Ascending aorta (tissue), 2 donors: ENCODE results near the gene C19orf12. TPM values are rescaled to one million over a fixed set of nuclear protein-coding genes. Genes with fewer than 3 reads are reported as not detected.

Experiments
- DNase-seq, 2 donors: peaks; one replicate each; pipeline ENCODE4 v3.0.0-alpha.2; 2019; ENCODE audit warnings: low spot score in 2 of 2
- H3K27ac ChIP-seq, 2 donors: fragments of 200-600 bp; sonication (generic); one replicate each; pipeline ENCODE4 v1.5.1; 2016 to 2017; ENCODE audit warnings: mild to moderate bottlenecking in 1 of 2
- H3K27me3 ChIP-seq: fragments of 200-600 bp; sonication (generic); one replicate; pipeline ENCODE4 v1.5.1; 2017
- H3K36me3 ChIP-seq, 2 donors: fragments of 200-600 bp; sonication (generic); one replicate each; pipeline ENCODE4 v1.5.1; 2016
- H3K4me1 ChIP-seq, 2 donors: fragments of 200-600 bp; sonication (generic); one replicate each; pipeline ENCODE4 v1.5.1; 2016 to 2017; ENCODE audit warnings: mild to moderate bottlenecking in 1 of 2
- H3K4me3 ChIP-seq, 2 donors: fragments of 200-600 bp; sonication (generic); one replicate each; pipeline ENCODE4 v1.5.1; 2016 to 2017; ENCODE audit warnings: mild to moderate bottlenecking in 1 of 2
- H3K9me3 ChIP-seq, 2 donors: fragments of 200-600 bp; sonication (generic); one replicate each; pipeline ENCODE4 v1.5.1; 2016
- CTCF ChIP-seq, 3 experiments: fragments of 200-600 bp in 2 of 3; fragments of 450-650 bp in 1 of 3; sonication (generic) in 2 of 3; IDR thresholded peaks; one replicate each; pipeline ENCODE4 v1.5.1; 2016 to 2019; ENCODE audit warnings: antibody characterized with exemption in 3 of 3, mild to moderate bottlenecking in 1 of 3, moderate library complexity in 1 of 3
- intact Hi-C: fragments of 100-400 bp; cut with DNase I; formaldehyde crosslinking; loops from one replicate; pipeline ENCODE4 v1.15.1; 2023
- total RNA-seq: library from RNA; depleted of rRNA; stranded (reverse); fragments of >200 nt; gene quantifications from one replicate; pipeline ENCODE4 v1.1.0, GENCODE V29; 2016

C19orf12 gene
- total RNA-seq, 1 donor from 2014 or later, result 37.8 TPM

GRCh38 chr19:29695765-29696564 is 19.1 kb downstream of the C19orf12 start:
- Histone ChIP-seq H3K27me3 (no peaks in the 10 kb centered on the region), H3K9me3 (peaks cover 0 to under 1% of the 10 kb centered on the region in 2 donors), H3K4me3 (no peak overlapping the region), H3K36me3 (no peaks in the 10 kb centered on the region), H3K27ac (no peak overlapping the region), H3K4me1 (peaks cover 0 to 9% of the 10 kb centered on the region in 2 donors)
- TF ChIP-seq CTCF (IDR thresholded peaks at IDR 0.05), result no peak
- DNase-seq, result no peak
- intact Hi-C loops, result no loop called here

GRCh38 chr19:29694669-29695627 is 20.1 kb downstream of the C19orf12 start:
- Histone ChIP-seq H3K4me3 (no peak overlapping the region), H3K36me3 (no peaks in the 10 kb centered on the region), H3K27me3 (no peaks in the 10 kb centered on the region), H3K4me1 (peaks cover 0 to 9% of the 10 kb centered on the region in 2 donors), H3K9me3 (peaks cover 0 to 6% of the 10 kb centered on the region in 2 donors), H3K27ac (peak overlapping the region; percentile 37 to 61)
- DNase-seq, result peak in 1 of 2 donors; percentile 91
- peak; percentile 75 to 93 (median 90) for TF ChIP-seq CTCF (IDR thresholded peaks at IDR 0.05)
- intact Hi-C loops, result loop anchor here (1.0 kb wide), 2 partner anchors 21 to 85 kb away; no protein-coding TSS in a partner anchor

GRCh38 chr19:29694161-29694560 is 20.9 kb downstream of the C19orf12 start:
- intact Hi-C loops, result loop anchor here (1.0 kb wide), 2 partner anchors 22 to 84 kb away; no protein-coding TSS in a partner anchor
- Histone ChIP-seq H3K4me1 (peaks cover 0 to 9% of the 10 kb centered on the region in 2 donors), H3K27ac (peak overlapping the region; percentile 37 to 61), H3K27me3 (no peaks in the 10 kb centered on the region), H3K9me3 (peaks cover 0 to 6% of the 10 kb centered on the region in 2 donors), H3K36me3 (no peaks in the 10 kb centered on the region), H3K4me3 (no peak overlapping the region)
- DNase-seq, result no peak
- no peak for TF ChIP-seq CTCF (IDR thresholded peaks at IDR 0.05)

GRCh38 chr19:29690842-29691241 is 24.2 kb downstream of the C19orf12 start:
- Histone ChIP-seq H3K27ac (no peak overlapping the region), H3K4me3 (no peak overlapping the region), H3K36me3 (no peaks in the 10 kb centered on the region), H3K9me3 (peaks cover 0 to 6% of the 10 kb centered on the region in 2 donors), H3K4me1 (peaks cover 0 to 17% of the 10 kb centered on the region in 2 donors), H3K27me3 (no peaks in the 10 kb centered on the region)
- DNase-seq, result no peak
- intact Hi-C loops, result no loop called here
- peak; percentile 26 to 47 (median 38) for TF ChIP-seq CTCF (IDR thresholded peaks at IDR 0.05)

GRCh38 chr19:29687897-29688728 is 26.9 kb downstream of the C19orf12 start:
- peaks cover 0 to 16% of the 10 kb centered on the region in 2 donors for H3K4me1 ChIP-seq
- H3K27ac ChIP-seq, result no peak overlapping the region
- H3K36me3 ChIP-seq, result no peaks in the 10 kb centered on the region
- H3K9me3 ChIP-seq, result peaks cover 0 to 6% of the 10 kb centered on the region in 2 donors
- no peak for TF ChIP-seq CTCF (IDR thresholded peaks at IDR 0.05)
- intact Hi-C loops, result no loop called here
- no peaks in the 10 kb centered on the region for H3K27me3 ChIP-seq
- DNase-seq, result no peak
- no peak overlapping the region for H3K4me3 ChIP-seq
